Measurements from ENCODE around the gene ZNF41. TPM values are rescaled to one million over a fixed set of nuclear protein-coding genes. Genes with fewer than 3 reads are reported as not detected.
A peak's percentile ranks its signal among the peaks of the same experiment; 100 is the strongest.

ZNF41 gene
- total RNA-seq, 1 experiment from 2014 or later: 8.0 TPM

- CTCF ChIA-PET: no interaction called here
- H3K4me3 ChIP-seq (ENCODE audit: low read depth in 2 of 2, low read length in 2 of 2): no peak overlapping the region
- H3K36me3 ChIP-seq (ENCODE audit: control insufficient read depth, insufficient read depth, low read length): no peaks in the 10 kb centered on the region
- in situ Hi-C loops (cut with HindIII; ENCODE audit: low pct_unique_long_range_greater_than_20kb, low sequenced_read_pairs) (no loop called here), intact Hi-C loops (cut with micrococcal nuclease; ENCODE audit: unreplicated experiment) (no loop called here)
- no TSS peak for BruUV-seq (replicated peaks)
- TF ChIP-seq REST (IDR thresholded peaks at IDR 0.05; ENCODE audit: insufficient read depth in 1 of 2, low read depth in 2 of 2, low read length in 1 of 2) (no peak), POLR2AphosphoS5 (IDR thresholded peaks at IDR 0.05; ENCODE audit: low read depth, low read length) (no peak), SIN3A (IDR thresholded peaks at IDR 0.05; ENCODE audit: borderline replicate concordance, insufficient read depth, low read depth, low read length) (no peak), CTCF (IDR thresholded peaks at IDR 0.05) (no peak), TCF7L2 (IDR thresholded peaks at IDR 0.05; ENCODE audit: low read depth, low read length) (no peak)
- ATAC-seq (no peak), DNase-seq (ENCODE audit: low read depth, low spot score) (no peak)
- no peaks in the 10 kb centered on the region for H3K27me3 ChIP-seq (ENCODE audit: control insufficient read depth, insufficient read depth, low read length)
- POLR2A ChIA-PET: interaction anchor here (0.7 kb wide), 1 partner anchor 174 kb away, joined by 9 read pairs; no protein-coding TSS in a partner anchor
- H3K9me3 ChIP-seq (ENCODE audit: control insufficient read depth, insufficient read depth, low read depth, low read length): no peaks in the 10 kb centered on the region
- no peak overlapping the region for H3K27ac ChIP-seq (ENCODE audit: low read length)
- H3K4me1 ChIP-seq (ENCODE audit: control insufficient read depth, insufficient read depth, low read length): no peaks in the 10 kb centered on the region
These were observed 35.1 kb upstream of the ZNF41 start for GRCh38 chrX:47518144-47518543.

GRCh38 chrX:47515941-47516665 lies 33.1 kb upstream of the ZNF41 start:
- Histone ChIP-seq H3K4me3 (ENCODE audit: low read depth in 2 of 2, low read length in 2 of 2) (no peak overlapping the region), H3K36me3 (ENCODE audit: control insufficient read depth, insufficient read depth, low read length) (no peaks in the 10 kb centered on the region), H3K9me3 (ENCODE audit: control insufficient read depth, insufficient read depth, low read depth, low read length) (no peaks in the 10 kb centered on the region), H3K27me3 (ENCODE audit: control insufficient read depth, insufficient read depth, low read length) (no peaks in the 10 kb centered on the region), H3K4me1 (ENCODE audit: control insufficient read depth, insufficient read depth, low read length) (no peaks in the 10 kb centered on the region), H3K27ac (ENCODE audit: low read length) (no peak overlapping the region)
- in situ Hi-C loops (cut with HindIII; ENCODE audit: low pct_unique_long_range_greater_than_20kb, low sequenced_read_pairs): no loop called here
- TF ChIP-seq SIN3A (IDR thresholded peaks at IDR 0.05; ENCODE audit: borderline replicate concordance, insufficient read depth, low read depth, low read length) (no peak), POLR2AphosphoS5 (IDR thresholded peaks at IDR 0.05; ENCODE audit: low read depth, low read length) (no peak), CTCF (IDR thresholded peaks at IDR 0.05) (no peak), REST (IDR thresholded peaks at IDR 0.05; ENCODE audit: insufficient read depth in 1 of 2, low read depth in 2 of 2, low read length in 1 of 2) (no peak), TCF7L2 (IDR thresholded peaks at IDR 0.05; ENCODE audit: low read depth, low read length) (no peak)
- no TSS peak for BruUV-seq (replicated peaks)
- DNase-seq (ENCODE audit: low read depth, low spot score): no peak
- ATAC-seq: peak; percentile 68; the same call in 1 of the 2 replicates
- CTCF ChIA-PET: interaction anchor here (0.7 kb wide), 1 partner anchor 38 kb away, joined by 3 read pairs; no protein-coding TSS in a partner anchor
- POLR2A ChIA-PET: interaction anchor here (0.5 kb wide), 1 partner anchor 90 kb away, joined by 5 read pairs; no protein-coding TSS in a partner anchor
- intact Hi-C loops (cut with micrococcal nuclease; ENCODE audit: unreplicated experiment): no loop called here
